CD8-positive, alpha-beta memory T cell (primary cell): ENCODE measurements around the gene YBX3. TPM values are rescaled to one million over a fixed set of nuclear protein-coding genes. Genes with fewer than 3 reads are reported as not detected.

Experiments used
- CTCF ChIA-PET: fragments of 350-600 bp; sonication (Branson Sonifier 250); formaldehyde crosslinking; loops from one replicate; lab custom pipeline; 2021; ENCODE audit warnings: antibody characterized with exemption; lab: Charles Lee
- POLR2A ChIA-PET: fragments of 350-600 bp; sonication (Branson Sonifier 250); formaldehyde crosslinking; loops from one replicate; lab custom pipeline; 2021; ENCODE audit warnings: antibody characterized with exemption; lab: Charles Lee
- DNase-seq, 5 donors: peaks; one replicate each; pipeline versions ENCODE4 v3.0.0 to v3.0.0-alpha.2; 2020 to 2022; ENCODE audit warnings: mixed read lengths in 1 of 5
- H3K27ac ChIP-seq: one replicate; pipeline ENCODE4 v1.7.0; 2013; ENCODE audit warnings: low read depth, mild to moderate bottlenecking, low read length, moderate library complexity
- H3K27me3 ChIP-seq: 2 replicates; pipeline ENCODE4 v1.7.0; 2013; ENCODE audit warnings: low read length, mild to moderate bottlenecking; ENCODE audit not compliant: insufficient read depth, poor library complexity, severe bottlenecking
- H3K36me3 ChIP-seq: 2 replicates; pipeline ENCODE4 v1.7.0; 2013; ENCODE audit warnings: mild to moderate bottlenecking, low read length, moderate library complexity; ENCODE audit not compliant: insufficient read depth
- H3K4me1 ChIP-seq: 2 replicates; pipeline ENCODE4 v1.7.0; 2013; ENCODE audit warnings: mild to moderate bottlenecking, low read length, moderate library complexity; ENCODE audit not compliant: insufficient read depth
- H3K4me3 ChIP-seq: 2 replicates; pipeline ENCODE4 v1.7.0; 2013; ENCODE audit warnings: mild to moderate bottlenecking, low read length
- H3K9me3 ChIP-seq: 2 replicates; pipeline ENCODE4 v1.7.0; 2013; ENCODE audit warnings: mild to moderate bottlenecking, low read length
- H3K27ac Mint-ChIP-seq, 8 donors: one replicate each; pipeline ENCODE4 v1.8.0; 2020 to 2021; ENCODE audit warnings: mixed read lengths in 8 of 8, mild to moderate bottlenecking in 6 of 8, inconsistent platforms in 3 of 8, moderate library complexity in 3 of 8
- H3K27me3 Mint-ChIP-seq, 2 donors: one replicate each; pipeline ENCODE4 v1.8.0; 2020 to 2021; ENCODE audit warnings: mixed read lengths in 2 of 2, mild to moderate bottlenecking in 1 of 2, moderate library complexity in 1 of 2
- H3K36me3 Mint-ChIP-seq, 3 donors: one replicate each; pipeline ENCODE4 v1.8.0; 2020 to 2021; ENCODE audit warnings: mixed read lengths in 3 of 3, inconsistent platforms in 1 of 3, mild to moderate bottlenecking in 1 of 3
- H3K4me1 Mint-ChIP-seq, 3 donors: one replicate each; pipeline ENCODE4 v1.8.0; 2020 to 2021; ENCODE audit warnings: mixed read lengths in 3 of 3, inconsistent platforms in 1 of 3, mild to moderate bottlenecking in 1 of 3
- H3K4me3 Mint-ChIP-seq, 7 donors: one replicate each; pipeline ENCODE4 v1.8.0; 2020 to 2021; ENCODE audit warnings: mixed read lengths in 7 of 7, mild to moderate bottlenecking in 6 of 7, moderate library complexity in 4 of 7, inconsistent platforms in 2 of 7
- H3K9me3 Mint-ChIP-seq, 5 donors: one replicate each; pipeline ENCODE4 v1.8.0; 2020 to 2022; ENCODE audit warnings: mixed read lengths in 5 of 5, mild to moderate bottlenecking in 3 of 5, moderate library complexity in 2 of 5, inconsistent platforms in 1 of 5
- polyA plus RNA-seq: library from polyadenylated mRNA; unstranded; fragments of 300-500 nt; fragmentation: Illumina TruSeq; gene quantifications from one replicate; pipeline ENCODE4 v1.2.3, GENCODE V29; 2021
- total RNA-seq, 2 experiments: library from RNA; stranded (reverse); gene quantifications; one replicate each; pipeline ENCODE4 v1.2.3, GENCODE V29; 2021

YBX3 gene
- total RNA-seq = 100 to 1,000 TPM; 222 to 251 TPM
- 40.5 TPM for polyA plus RNA-seq

DNA sequence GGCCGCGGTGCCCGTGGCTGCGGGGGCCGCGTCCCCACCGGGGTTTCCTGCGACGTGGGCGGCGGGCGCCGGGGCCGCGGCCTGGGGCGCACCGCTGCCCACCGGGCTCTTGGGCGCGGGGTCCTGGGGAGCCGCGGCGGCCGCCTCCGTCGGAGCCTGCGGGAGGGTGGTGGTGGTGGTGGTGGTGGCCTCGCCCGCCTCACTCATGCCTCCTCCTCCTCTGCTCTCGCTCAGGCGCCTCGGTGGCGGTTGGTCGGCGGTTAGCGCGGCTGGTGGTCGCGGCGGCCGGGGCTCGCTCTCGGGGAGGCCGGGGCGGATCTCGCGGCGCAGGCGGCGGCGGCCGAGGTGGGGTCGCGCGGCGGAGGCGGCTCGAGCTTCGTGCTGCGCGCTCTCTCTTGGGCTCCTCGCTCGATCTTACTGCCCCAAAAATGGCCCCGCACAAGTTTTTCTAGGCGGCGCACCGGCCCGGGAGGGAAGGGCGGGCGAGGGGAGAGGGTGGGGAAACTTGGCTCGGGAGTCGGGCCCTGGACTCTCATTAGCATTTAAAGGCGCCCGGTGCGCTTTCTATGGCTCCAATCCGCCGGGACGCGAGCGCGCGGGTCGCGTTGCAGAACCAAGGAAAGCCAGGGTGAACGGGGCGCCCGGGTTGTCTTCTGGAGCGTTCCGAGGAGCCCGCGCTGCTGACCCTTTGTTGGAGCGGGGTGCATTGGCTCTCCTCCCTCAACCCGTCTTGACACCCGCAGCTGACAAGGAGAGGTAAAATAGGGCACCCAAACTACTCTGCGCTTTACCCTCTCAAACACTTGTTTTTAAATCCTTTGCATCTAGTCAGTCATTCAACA, at the start of gene YBX3:
YBX3 (minus strand) TSS at position 419 of the 842 bp plus-strand sequence; CDS start at position 207, 212 bp downstream.
- ChIA-PET POLR2A (no interaction called here), CTCF (no interaction called here)
- Histone ChIP-seq H3K4me3 (peak within 1 kb of the TSS; percentile 70), H3K36me3 (no peaks in the 10 kb centered on the region), H3K4me1 (peaks cover 15% of the 10 kb centered on the region), H3K9me3 (no peaks in the 10 kb centered on the region), H3K27ac (peak within 1 kb of the TSS; percentile 87), H3K27me3 (peaks cover 10% of the 10 kb centered on the region)
- Mint-ChIP-seq H3K27me3 (peaks cover 28 to 34% of the 10 kb centered on the region in 2 donors), H3K27ac (peak within 1 kb of the TSS; percentile 88 to 99 (median 97)), H3K9me3 (no peaks in the 10 kb centered on the region), H3K4me3 (peak within 1 kb of the TSS; percentile 88 to 96 (median 93)), H3K4me1 (peaks cover 22 to 43% (median 38%) of the 10 kb centered on the region in 3 donors), H3K36me3 (peaks cover 0 to 9% (median 0%) of the 10 kb centered on the region in 3 donors)
- DNase-seq = peak; percentile 32 to 79 (median 49)

- H3K4me1 ChIP-seq = no peaks in the 10 kb centered on the region
- Mint-ChIP-seq H3K27me3 (peaks cover 19 to 59% of the 10 kb centered on the region in 2 donors), H3K27ac (no peak overlapping the region), H3K36me3 (no peaks in the 10 kb centered on the region), H3K4me3 (no peak overlapping the region), H3K4me1 (no peaks in the 10 kb centered on the region), H3K9me3 (no peaks in the 10 kb centered on the region)
- no peaks in the 10 kb centered on the region for H3K9me3 ChIP-seq
- ChIA-PET POLR2A (no interaction called here), CTCF (interaction anchor here (0.8 to 6.3 kb wide), 8 partner anchors 9 to 1556 kb away, joined by 3 to 47 read pairs (median 4); no protein-coding TSS in a partner anchor)
- peak in 2 of 5 donors; percentile 35 for DNase-seq
- no peak overlapping the region for H3K27ac ChIP-seq
- no peaks in the 10 kb centered on the region for H3K36me3 ChIP-seq
- no peak overlapping the region for H3K4me3 ChIP-seq
- peaks cover 12% of the 10 kb centered on the region for H3K27me3 ChIP-seq
These were observed 48.1 kb upstream of the YBX3 start for GRCh38 chr12:10771132-10771733.

DNA sequence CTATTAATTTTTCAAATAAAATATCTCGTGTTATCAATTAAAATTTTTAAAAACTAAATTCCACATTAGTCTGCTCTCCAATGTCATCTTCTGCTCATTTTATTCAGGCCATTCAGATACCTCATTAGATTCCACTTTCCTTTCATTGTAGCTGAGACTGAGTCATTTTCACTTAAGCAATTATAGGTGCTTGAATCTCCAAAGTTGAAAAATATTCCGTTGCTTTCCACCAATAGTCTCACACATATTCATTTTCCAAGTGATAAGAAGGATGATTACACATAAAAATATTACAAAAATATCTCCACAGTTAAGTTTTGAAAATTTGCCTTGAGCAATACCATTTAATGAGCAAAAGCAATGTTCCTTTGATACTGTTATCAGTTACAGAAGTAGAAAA, 36.5 kb upstream of the YBX3 start:
- Histone ChIP-seq H3K4me3 (no peak overlapping the region), H3K9me3 (peaks cover 10% of the 10 kb centered on the region), H3K27me3 (peaks cover 9% of the 10 kb centered on the region), H3K36me3 (no peaks in the 10 kb centered on the region), H3K27ac (no peak overlapping the region), H3K4me1 (no peaks in the 10 kb centered on the region)
- Mint-ChIP-seq H3K27ac (no peak overlapping the region), H3K36me3 (peaks cover 0 to 12% (median 0%) of the 10 kb centered on the region in 3 donors), H3K4me1 (no peaks in the 10 kb centered on the region), H3K27me3 (peaks cover 6 to 59% of the 10 kb centered on the region in 2 donors), H3K9me3 (peaks cover 9 to 16% (median 15%) of the 10 kb centered on the region in 5 donors), H3K4me3 (no peak overlapping the region)
- POLR2A ChIA-PET = no interaction called here
- CTCF ChIA-PET = no interaction called here
- DNase-seq = no peak

DNA sequence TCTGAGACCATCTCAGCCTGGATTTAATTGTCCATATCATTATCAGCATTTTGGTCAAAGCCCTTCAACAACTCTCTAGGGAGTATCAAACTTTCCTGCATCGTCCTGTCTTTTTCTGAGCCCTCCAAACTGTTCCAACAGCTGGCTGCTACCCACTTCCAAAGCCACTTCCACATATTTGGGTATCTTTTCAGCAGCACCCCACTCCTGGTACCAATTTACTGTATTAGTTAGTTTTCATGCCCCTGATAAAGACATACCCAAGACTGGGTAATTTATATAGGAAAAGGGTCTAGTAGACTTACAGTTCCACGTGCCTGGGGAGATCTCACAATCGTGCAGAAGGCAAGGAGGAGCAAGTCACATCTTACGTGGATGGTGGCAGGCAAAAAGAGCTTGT, 33.1 kb upstream of the YBX3 start:
- ChIA-PET CTCF (no interaction called here), POLR2A (no interaction called here)
- Mint-ChIP-seq H3K27ac (no peak overlapping the region), H3K4me3 (no peak overlapping the region), H3K36me3 (peaks cover 0 to 12% (median 0%) of the 10 kb centered on the region in 3 donors), H3K27me3 (peaks cover 11 to 61% of the 10 kb centered on the region in 2 donors), H3K4me1 (no peaks in the 10 kb centered on the region), H3K9me3 (peaks cover 9 to 17% (median 15%) of the 10 kb centered on the region in 5 donors)
- Histone ChIP-seq H3K27ac (no peak overlapping the region), H3K9me3 (peaks cover 10% of the 10 kb centered on the region), H3K27me3 (no peaks in the 10 kb centered on the region), H3K4me3 (no peak overlapping the region), H3K4me1 (no peaks in the 10 kb centered on the region), H3K36me3 (no peaks in the 10 kb centered on the region)
- no peak for DNase-seq

DNA sequence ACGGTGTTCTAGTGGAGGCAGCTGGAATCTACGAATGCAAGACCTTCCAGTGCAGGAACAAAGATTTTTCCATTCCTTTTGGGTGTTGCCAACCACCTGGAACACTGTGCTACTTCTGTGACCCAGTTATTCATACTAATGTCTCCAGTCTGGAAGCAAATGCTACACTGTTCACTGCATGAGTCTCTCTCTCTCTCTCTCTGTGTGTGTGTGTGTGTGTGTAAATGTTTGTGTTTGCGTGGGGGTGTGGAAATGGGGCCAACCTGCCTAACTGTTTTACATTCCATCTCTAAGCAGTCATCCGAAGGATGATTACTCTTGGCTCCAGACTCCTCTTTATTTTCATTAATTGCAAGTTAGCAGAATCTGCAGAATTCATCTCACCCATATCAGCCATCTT, 29.9 kb upstream of the YBX3 start:
- H3K36me3 Mint-ChIP-seq = peaks cover 0 to 12% (median 0%) of the 10 kb centered on the region in 3 donors
- peaks cover 10% of the 10 kb centered on the region for H3K9me3 ChIP-seq
- H3K27me3 Mint-ChIP-seq = peaks cover 23 to 42% of the 10 kb centered on the region in 2 donors
- peaks cover 6 to 14% (median 8%) of the 10 kb centered on the region in 3 donors for H3K4me1 Mint-ChIP-seq
- H3K36me3 ChIP-seq = no peaks in the 10 kb centered on the region
- ChIA-PET POLR2A (no interaction called here), CTCF (no interaction called here)
- no peak overlapping the region for H3K4me3 Mint-ChIP-seq
- H3K4me3 ChIP-seq = no peak overlapping the region
- no peak for DNase-seq
- H3K27me3 ChIP-seq = no peaks in the 10 kb centered on the region
- peaks cover 5% of the 10 kb centered on the region for H3K4me1 ChIP-seq
- no peak overlapping the region for H3K27ac ChIP-seq
- peaks cover 9 to 17% (median 15%) of the 10 kb centered on the region in 5 donors for H3K9me3 Mint-ChIP-seq
- H3K27ac Mint-ChIP-seq = no peak overlapping the region

GRCh38 chr12:10750385-10750727, 27.2 kb upstream of the YBX3 start:
- POLR2A ChIA-PET = interaction anchor here (1.2 kb wide), 1 partner anchor 136 kb away, joined by 5 read pairs; no protein-coding TSS in a partner anchor
- Histone ChIP-seq H3K36me3 (no peaks in the 10 kb centered on the region), H3K9me3 (no peaks in the 10 kb centered on the region), H3K27me3 (peaks cover 3% of the 10 kb centered on the region), H3K4me1 (peaks cover 5% of the 10 kb centered on the region), H3K4me3 (no peak overlapping the region), H3K27ac (no peak overlapping the region)
- H3K27me3 Mint-ChIP-seq = peaks cover 23 to 38% of the 10 kb centered on the region in 2 donors
- H3K9me3 Mint-ChIP-seq = peaks cover 0 to 4% (median 2%) of the 10 kb centered on the region in 5 donors
- CTCF ChIA-PET = interaction anchor here (0.7 to 1.8 kb wide), 16 partner anchors 9 to 736 kb away, joined by 3 to 7 read pairs (median 4); no protein-coding TSS in a partner anchor
- H3K36me3 Mint-ChIP-seq = no peaks in the 10 kb centered on the region
- DNase-seq = no peak
- H3K4me3 Mint-ChIP-seq = peak overlapping the region in 2 of 7 donors; percentile 63 to 66
- peaks cover 6 to 14% (median 8%) of the 10 kb centered on the region in 3 donors for H3K4me1 Mint-ChIP-seq
- H3K27ac Mint-ChIP-seq = peak overlapping the region in 1 of 8 donors; percentile 65

GRCh38 chr12:10749700-10750384, 26.7 kb upstream of the YBX3 start:
- H3K9me3 Mint-ChIP-seq = peaks cover 0 to 3% (median 0%) of the 10 kb centered on the region in 5 donors
- peaks cover 6 to 14% (median 8%) of the 10 kb centered on the region in 3 donors for H3K4me1 Mint-ChIP-seq
- no peak overlapping the region for H3K27ac ChIP-seq
- H3K4me3 ChIP-seq = peak overlapping the region; percentile 28
- peaks cover 5% of the 10 kb centered on the region for H3K4me1 ChIP-seq
- peak; percentile 42 to 78 (median 68) for DNase-seq
- H3K36me3 ChIP-seq = no peaks in the 10 kb centered on the region
- peaks cover 24 to 39% of the 10 kb centered on the region in 2 donors for H3K27me3 Mint-ChIP-seq
- ChIA-PET POLR2A (interaction anchor here (1.2 kb wide), 1 partner anchor 136 kb away, joined by 5 read pairs; no protein-coding TSS in a partner anchor), CTCF (interaction anchor here (0.7 to 1.9 kb wide), 17 partner anchors 9 to 736 kb away, joined by 3 to 7 read pairs (median 4); no protein-coding TSS in a partner anchor)
- H3K9me3 ChIP-seq = no peaks in the 10 kb centered on the region
- peaks cover 3% of the 10 kb centered on the region for H3K27me3 ChIP-seq
- peak overlapping the region in 6 of 7 donors; percentile 51 to 78 (median 64) for H3K4me3 Mint-ChIP-seq
- no peaks in the 10 kb centered on the region for H3K36me3 Mint-ChIP-seq
- H3K27ac Mint-ChIP-seq = peak overlapping the region in 4 of 8 donors; percentile 24 to 65 (median 28)
